ENCODE results near the gene ST6GALNAC3.

The ST6GALNAC3 gene

DNA sequence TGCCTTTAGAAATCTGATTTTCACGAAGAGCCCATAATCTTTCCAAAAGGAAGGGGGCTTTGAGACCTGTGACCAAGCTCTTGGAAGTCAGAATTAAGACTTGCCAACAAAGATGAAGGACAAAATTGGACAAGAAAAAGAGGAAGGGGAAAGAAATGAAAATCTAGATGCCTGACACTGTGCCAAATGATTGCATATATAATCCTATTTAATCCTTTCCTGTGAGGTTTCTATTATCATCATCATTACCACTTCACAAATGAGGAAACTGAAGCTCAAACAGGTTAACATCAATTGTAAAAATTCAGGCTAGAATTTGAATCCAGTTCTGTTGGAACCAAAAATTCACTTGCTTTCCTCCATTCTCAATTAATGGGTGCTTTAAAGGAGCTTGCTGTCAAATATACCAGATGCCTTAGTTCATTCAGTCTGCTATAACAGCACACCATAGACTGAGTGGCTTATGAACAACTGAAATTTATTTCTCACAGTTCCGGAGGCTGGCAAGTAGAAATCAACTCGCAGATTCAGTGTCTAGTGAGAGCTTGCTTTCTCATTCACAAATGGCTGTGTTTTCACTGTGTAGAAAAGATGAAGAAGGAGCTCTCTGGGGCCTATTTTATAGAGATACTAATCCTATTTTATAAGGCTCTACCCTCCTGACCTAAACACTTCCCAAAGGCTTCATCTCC, 595.2 kb downstream of the ST6GALNAC3 start:
- no peak for DNase-seq
- intact Hi-C loops (cut with DNase I), result no loop called here

DNA sequence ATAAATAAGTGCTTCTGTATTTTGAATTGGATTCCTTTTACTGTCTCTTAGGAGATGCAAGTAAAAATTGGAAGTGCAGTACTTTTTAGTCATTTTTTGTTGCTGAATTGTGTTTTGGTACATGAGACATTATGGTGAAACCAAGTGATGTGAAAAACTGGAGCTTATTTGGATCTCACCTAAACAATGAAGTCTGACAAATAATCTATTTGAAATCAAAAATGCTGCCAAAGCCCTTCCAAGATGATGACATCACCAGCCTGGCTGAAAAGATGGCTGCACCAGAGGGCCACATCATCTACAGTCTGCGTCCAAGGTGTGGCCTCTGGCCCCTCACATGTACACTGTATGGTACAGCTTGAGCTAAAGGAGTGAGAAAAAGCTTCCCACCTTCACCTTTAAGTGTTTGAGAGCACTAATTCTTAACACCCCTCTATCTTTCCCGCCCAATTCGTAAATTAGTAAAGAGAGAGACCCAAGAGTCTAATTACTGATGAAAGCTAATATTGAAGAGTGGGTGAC, 600.2 kb downstream of the ST6GALNAC3 start:
- intact Hi-C loops (cut with DNase I), result no loop called here
- DNase-seq, result no peak

DNA sequence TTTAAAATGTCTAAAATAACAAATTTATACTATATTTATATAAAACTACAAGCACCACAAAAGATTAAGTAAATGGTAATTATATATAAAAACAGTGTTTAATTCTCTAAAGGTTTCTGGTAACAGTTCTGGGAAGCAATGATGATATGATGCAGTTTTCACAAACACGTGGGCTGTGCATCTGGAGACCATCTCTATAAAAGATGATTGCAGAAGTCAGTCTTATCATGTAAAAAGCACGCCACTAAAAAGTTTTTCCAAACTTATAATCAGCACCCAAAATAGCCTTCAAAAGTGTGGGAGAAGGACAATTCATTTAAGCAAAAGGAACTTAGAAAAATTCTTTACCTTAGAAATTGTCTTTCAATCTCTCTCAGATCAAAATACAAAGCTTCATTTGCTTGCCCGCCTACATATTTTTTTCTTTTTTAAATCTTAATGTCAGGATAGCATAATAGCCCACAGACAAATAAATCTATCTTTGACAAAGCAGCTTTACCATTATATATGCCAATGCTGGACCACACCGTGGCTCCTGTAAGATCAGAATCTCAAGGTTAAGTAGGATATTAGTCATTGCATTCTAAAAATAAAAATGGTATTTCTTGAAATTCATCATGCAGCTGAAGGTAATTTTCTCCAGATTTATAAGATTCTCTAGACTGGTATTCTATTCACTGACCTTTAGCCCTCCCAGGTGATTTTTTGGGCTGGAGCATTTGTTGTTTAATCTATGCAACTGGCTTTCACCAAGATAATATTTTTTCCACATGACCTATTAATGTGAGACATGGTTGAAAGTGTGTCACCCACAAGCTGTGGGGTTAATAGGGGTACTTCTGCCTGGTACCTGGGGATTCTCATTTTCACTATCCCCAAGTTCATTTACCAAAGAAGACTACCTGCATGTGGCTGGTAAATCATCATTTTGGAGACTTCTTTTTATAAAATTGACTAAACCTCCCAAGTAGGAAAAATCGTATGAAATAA, 603.2 kb downstream of the ST6GALNAC3 start:
- DNase-seq, result no peak
- intact Hi-C loops (cut with DNase I), result no loop called here

DNA sequence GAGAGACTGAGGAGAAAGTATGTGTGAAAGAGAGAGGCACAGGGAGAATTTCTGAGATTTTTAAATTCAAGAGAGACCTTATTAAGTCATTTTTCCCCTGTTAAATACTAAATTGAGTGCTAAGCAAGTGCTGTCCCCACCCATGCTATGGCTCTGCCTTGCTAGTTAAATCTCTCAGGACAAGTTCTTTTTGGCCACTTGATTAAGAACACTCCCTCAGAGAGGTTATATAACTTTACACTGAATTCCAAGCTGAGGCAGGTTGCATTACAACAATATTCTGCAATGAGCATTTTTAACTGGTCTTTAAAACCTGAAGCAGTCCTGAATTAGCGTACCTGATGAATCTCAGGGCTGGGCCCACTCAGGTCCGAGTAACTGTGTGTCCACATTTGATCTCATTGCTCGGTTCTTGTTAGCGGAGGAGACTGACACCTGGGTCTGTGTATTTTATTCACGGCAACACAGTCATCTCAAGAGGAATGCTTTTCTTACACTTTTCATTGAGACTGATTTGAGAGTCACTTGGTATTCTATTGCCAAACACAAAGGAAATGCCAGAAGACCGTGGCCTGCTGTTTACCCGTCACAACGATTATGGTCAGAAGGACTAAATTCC, 605.1 kb downstream of the ST6GALNAC3 start:
- DNase-seq, result no peak
- intact Hi-C loops (cut with DNase I), result no loop called here

DNA sequence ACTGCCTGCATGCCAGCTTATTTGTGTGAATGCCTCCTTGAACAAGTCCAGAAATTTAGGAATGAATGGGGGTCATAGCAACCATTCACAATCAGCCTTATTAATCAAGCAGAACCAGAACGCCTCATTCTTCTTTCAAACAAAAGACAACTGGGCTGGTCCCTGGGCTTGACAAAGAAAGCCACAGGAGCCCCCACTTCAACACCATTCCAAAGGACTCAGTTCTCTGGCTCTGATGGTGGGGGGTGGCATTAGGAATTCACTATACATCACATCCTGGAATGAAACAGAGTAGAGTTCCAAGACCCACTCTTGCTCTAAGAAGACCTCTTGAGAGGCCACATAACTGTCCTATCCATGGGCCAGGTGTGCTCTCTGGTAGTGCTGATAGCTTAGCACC, 606.1 kb downstream of the ST6GALNAC3 start:
- no peak for DNase-seq
- intact Hi-C loops (cut with DNase I), result no loop called here

DNA sequence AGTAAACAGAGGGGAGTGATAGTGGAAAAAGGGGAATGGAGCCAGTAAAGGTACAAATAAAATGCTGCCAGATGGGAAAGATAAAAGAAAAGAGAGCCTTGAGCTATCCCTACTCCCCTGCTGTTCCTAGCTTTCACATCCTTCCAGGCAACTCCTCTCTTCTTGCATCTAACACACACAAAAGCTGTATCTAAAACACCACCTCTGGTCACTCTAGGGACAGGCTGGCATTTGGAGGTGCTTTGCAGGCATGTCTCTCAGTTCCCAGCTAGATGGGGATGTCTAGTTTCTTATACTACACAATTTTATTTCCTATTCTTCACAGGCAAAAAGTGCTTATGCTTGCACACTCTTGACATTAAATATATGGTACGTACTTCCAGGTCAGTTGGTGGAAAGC, 607.6 kb downstream of the ST6GALNAC3 start:
- intact Hi-C loops (cut with DNase I), result no loop called here

More for the DNA sequence above, 607.6 kb downstream of the ST6GALNAC3 start:
- DNase-seq, result no peak
